Tibial nerve (tissue), 4 donors: ENCODE measurements around the gene AP5Z1.

Source experiments
- EP300 ChIP-seq, 2 donors: sonication (generic); formaldehyde crosslinking; IDR thresholded peaks; one replicate each; pipeline ENCODE4 v1.6.1; 2017; ENCODE audit warnings: antibody characterized with exemption in 2 of 2, mild to moderate bottlenecking in 1 of 2
- POLR2A ChIP-seq, 2 donors: fragments of 450-650 bp; IDR thresholded peaks; one replicate each; pipeline ENCODE4 v1.6.1; 2017; ENCODE audit warnings: antibody characterized with exemption in 2 of 2, mild to moderate bottlenecking in 2 of 2, moderate library complexity in 2 of 2
- TF ChIP-seq, protein P1 (sequence below), 5 experiments: fragments of 200-600 bp in 3 of 5; fragments of 450-650 bp in 2 of 5; sonication (generic) in 3 of 5; IDR thresholded peaks; one replicate each; pipeline ENCODE4 v1.5.1; 2016 to 2019; ENCODE audit warnings: antibody characterized with exemption in 5 of 5, mild to moderate bottlenecking in 3 of 5, moderate library complexity in 2 of 5

DNA sequence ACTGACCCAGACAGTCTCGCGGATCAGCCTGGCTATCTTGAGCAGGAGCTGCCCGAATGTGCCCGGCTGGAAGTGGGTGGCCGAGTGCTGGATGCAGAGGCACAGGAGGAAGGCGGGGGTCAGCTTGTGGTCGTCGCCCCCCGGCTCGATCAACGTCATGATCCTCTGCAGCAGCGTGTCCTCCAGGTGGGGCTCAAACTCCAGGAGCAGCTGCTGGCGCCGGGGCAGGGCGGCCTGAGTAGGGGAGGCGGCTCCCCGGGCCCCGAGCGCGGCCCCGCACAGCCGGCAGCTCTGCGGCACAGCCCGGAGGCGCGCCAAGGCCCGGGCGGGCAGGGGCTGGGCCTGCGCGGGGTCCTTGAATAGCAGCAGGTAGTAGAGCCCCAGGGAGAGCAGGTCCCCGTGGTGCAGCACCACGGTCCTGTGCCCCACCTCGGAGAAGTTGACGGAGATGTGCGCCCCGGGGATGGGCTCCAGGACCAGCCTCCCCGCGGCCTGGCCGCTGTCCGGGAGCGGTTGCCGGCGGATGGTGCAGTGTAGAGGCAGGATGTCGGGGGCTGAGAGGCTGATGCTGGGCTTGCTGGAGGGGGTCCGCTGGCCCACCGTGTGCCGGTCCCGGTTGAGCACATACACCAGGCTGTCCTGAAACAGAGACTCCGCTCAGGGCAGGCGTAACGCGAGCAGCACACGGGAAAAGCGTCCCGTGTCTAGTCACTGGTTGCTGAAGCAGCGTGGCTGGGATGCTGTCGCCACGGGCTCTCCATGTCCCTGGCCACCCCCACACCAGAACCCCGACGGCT lies 59.4 kb downstream of the AP5Z1 start:
- TF ChIP-seq, protein P1, sequence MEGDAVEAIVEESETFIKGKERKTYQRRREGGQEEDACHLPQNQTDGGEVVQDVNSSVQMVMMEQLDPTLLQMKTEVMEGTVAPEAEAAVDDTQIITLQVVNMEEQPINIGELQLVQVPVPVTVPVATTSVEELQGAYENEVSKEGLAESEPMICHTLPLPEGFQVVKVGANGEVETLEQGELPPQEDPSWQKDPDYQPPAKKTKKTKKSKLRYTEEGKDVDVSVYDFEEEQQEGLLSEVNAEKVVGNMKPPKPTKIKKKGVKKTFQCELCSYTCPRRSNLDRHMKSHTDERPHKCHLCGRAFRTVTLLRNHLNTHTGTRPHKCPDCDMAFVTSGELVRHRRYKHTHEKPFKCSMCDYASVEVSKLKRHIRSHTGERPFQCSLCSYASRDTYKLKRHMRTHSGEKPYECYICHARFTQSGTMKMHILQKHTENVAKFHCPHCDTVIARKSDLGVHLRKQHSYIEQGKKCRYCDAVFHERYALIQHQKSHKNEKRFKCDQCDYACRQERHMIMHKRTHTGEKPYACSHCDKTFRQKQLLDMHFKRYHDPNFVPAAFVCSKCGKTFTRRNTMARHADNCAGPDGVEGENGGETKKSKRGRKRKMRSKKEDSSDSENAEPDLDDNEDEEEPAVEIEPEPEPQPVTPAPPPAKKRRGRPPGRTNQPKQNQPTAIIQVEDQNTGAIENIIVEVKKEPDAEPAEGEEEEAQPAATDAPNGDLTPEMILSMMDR (IDR thresholded peaks at IDR 0.05): no peak
- no peak for TF ChIP-seq EP300 (IDR thresholded peaks at IDR 0.05)
- no peak for TF ChIP-seq POLR2A (IDR thresholded peaks at IDR 0.05)
